GM19467 (cell line): ENCODE data around the gene STXBP3.
"Not testable (repeated sequence)": the region's sequence is repeated elsewhere in the genome, so short reads cannot be mapped to it uniquely, and the experiment has no call there.

Experiments used
- ATAC-seq: cut with Tn5 transposase; IDR thresholded peaks from one replicate; pipeline ENCODE4 v1.9.1; 2021; ENCODE audit warnings: mild to moderate bottlenecking, moderate library complexity; ENCODE audit not compliant: unreplicated experiment

Gene STXBP3

DNA sequence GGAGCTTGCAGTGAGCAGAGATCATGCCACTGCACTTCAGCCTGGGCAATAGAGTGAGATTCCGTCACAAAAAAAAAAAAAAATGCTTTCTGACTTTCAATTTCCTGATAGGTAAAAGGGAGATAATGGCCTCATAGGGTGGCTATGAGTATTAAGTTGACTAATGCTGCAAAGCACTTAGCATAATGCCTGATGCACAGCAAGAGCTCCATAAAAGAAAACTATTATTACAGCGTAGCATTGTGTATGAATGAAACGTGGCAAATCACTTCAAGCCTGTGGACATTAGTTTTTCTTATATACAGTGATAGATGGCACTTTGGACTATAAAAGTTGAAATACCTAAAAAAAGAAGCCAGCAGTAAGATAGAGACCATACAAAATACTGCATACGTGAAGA lies 17.0 kb upstream of the STXBP3 start:
- ATAC-seq, result no peak

DNA sequence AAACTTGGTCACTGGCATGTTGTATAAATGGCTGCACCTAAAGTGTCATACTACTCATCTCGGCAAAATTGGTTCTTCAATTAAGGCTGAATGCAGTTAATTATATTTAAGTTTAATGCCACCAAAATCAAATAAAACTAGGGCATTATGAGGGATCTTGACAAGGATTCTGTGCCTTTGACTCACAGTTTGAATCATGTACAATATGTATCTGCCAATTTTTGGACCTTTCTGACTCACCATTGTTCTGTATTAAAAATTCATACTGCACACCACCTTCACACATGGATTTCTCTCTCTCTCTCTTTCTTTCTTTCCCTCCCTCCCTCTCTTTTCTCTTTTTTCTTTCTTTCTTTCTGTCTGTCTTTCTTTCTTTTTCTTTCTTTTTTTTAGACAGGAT lies 14.1 kb upstream of the STXBP3 start:
- ATAC-seq, result no peak

DNA sequence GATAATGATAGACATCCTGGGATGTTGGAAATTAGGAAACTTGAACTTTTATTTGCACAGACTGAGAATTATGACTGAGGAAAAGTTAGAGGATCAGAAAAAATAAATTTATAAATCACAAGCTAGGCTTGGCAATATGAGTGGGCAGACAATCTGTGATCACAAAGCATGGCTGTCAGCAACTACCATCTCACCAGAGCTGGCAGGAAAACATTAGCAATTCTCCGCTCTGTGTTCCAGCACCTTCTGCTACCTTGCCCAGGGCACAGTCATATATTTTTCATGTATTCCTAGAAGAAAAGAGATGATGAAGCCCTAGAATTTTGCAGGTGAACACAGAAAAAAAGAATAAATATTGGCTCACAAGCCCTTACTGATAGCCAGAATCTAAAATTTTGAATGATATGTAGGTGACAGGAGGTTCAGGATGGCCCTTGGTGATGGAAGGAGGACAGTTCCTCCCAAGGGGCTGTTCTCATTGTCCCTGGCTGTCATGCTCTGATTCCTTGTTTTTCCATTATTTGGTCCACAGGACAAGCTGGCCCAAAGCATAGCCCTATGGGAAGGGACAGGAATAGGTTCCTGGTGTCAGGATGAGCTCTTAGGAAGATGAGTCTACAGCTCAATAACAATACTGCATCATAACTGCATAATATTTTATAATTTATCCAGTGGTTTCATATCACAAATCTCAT lies 12.2 kb upstream of the STXBP3 start:
- ATAC-seq, result no peak

DNA sequence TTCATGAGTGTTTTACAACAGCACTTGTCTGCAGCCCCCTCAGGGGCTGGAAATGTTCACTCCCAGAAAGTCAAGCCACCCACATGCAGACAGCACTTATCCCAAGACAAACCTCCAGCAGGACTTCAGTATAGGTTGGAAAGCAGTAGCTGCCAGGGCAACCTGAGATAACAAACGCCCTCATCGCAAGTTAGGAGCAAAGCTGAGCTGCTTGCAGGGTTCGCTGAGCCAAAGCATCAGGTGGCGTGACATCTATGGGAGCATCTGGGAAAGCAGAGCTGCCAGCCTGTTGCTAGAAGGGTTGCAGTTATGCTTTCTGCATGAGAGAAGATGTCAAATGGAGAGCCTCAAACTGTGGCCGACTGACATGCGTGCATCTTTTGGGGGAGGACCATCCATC lies 4.2 kb upstream of the STXBP3 start:
- no peak for ATAC-seq

DNA sequence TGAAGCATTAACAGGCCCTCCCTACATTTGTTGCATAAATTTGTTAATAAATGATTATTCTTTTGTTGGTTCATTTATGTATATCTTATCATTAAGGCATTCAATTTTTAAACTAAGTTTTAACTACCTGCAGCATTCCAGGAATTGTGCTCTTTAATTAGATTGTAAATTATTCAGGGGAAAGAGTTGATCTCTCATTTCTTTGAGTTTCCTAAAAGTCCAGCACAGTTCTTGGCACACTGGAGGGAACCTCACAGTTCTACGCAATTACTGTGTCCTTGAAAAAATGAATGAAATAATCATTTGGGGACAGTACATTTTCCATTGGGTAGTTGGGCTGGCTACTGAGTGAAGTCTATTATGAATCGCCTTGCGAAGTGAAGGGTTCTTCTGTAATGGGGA lies 493 bp upstream of the STXBP3 start:
- ATAC-seq, result no peak

DNA sequence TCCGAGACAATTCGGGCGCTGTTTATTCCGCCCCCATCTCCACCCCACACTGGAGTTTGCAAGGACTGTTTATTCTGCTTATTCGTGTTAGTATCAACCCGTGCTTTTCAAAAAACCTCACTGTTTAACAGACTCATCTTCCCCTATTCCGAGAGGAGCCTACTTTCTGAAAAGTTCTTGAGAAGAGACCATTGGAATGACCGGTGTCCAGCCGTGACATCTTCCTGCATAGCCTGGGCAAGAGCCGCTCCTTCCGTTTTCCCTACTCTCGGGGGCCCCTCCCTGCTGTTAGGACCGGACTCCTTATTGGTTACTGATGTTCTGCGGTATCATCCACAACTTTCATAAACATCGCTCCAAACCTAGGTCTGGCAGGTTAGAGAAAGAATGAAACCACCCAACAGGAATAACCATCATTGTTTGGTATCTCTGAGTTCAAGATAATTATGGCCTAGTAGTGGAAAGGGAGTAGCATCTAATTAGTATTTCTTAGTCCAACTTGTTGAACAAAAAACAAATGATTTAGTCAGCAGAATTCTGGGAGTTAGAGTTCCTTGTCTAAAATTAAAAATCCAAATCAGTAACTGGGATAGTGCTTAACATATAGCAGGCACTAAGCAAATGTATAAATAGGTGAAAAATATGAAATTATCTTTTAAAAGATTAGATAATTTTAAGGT lies 837 bp downstream of the STXBP3 start:
- peak; percentile 12 for ATAC-seq

DNA sequence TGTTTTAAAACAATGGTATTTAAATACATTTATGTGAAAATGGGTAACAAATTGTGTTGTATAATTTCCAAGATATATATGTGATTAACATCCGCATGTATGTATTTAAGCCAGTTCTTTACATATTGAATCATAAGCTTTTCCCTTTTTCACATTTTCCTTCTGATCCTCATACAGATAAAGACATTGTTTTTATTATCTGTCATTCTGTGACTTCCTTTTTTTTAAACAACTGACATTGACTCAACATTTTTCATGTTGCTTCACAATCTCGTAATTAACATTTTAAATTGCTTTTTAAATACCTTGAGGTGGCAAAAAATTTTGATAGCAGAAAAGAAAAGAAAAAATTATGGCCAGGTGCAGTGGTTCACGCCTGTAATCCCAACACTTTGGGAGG lies 1.4 kb downstream of the STXBP3 start:
- ATAC-seq, result no peak

DNA sequence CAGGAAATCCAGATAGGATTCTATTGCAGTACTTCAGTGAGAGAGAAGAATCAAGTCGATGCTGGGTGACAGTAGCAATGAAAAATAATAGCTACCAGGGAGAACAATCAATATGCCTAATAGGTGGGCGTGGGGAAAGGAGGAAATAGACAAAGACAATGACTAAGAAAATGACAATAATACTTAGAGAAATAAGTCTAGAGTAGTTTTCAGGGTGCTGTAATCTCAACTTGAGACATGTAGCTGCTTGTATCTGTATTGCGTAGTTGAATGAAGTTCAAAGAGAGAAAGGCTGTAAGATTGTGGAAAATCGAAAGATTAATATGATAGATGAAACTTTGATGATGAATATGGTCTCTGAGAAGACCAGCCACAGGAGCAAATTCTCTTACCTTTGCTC lies 2.6 kb downstream of the STXBP3 start:
- ATAC-seq, result no peak

DNA sequence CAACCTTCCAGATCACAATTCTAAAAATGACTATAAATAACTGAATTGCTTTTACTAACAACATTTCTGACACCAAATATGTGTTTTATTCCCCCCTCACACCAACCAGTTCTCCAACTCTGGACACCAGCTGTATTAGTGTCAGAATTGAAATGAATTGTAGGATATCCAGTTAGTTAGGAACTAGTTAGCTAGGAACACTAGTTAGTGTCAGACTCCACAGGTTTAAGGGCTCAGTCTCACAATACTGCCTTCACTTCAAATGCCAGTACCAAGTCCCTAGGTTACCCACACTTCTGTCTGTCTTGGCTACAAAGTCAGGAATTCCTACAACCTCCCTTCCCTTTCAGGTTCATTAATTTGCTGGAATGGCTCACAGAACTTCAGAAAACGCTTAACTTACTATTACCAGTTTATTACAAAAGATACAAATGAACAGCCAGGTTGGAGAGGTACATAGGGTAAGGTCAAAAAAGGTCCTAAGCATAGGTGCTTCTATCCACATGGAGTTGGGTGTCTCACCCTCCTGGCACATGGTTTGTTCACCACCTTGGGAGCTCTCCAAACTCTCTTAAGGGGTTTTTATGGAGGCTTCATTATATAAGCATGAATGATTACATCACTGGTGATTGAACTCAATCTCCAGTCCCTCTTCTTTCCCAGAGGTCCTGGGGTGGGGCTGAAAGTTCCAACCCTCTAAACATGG lies 4.2 kb downstream of the STXBP3 start:
- ATAC-seq, result no peak

DNA sequence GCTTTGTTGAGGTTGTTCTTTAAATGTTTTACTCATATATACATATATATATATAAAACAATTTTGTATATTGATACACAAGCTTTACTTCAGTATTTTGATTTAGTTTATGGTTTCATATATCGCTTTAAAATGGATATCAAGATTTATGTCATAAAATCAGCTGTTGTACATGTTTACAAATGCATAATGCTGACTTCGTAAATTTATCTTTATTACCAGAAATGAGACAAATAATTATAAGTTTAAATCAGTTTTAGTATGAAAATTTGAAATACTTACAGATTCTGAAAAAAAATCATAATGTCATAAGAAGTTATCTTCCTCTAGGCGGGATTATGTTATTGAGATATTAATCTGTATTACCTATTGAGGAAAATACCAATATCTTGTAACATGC lies 6.9 kb downstream of the STXBP3 start:
- no peak for ATAC-seq

DNA sequence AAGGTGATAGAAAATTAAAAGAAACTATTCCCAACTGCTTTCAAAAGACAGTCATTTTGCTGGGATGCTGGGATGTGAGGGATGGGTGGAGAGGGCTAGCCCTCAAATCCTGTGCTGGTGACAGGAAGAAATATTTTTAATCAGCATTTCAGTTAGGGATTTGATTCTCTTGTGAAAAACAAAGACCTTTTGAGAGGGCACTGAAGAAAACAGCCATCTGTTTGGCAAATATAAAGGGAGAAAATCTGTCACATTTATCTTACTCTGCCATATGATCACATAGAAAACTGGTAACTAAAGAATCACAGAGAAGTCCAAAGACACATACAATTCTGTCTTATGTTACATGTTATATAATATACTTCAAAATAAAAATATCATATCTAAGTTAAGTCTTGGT lies 12.3 kb downstream of the STXBP3 start:
- no peak for ATAC-seq

DNA sequence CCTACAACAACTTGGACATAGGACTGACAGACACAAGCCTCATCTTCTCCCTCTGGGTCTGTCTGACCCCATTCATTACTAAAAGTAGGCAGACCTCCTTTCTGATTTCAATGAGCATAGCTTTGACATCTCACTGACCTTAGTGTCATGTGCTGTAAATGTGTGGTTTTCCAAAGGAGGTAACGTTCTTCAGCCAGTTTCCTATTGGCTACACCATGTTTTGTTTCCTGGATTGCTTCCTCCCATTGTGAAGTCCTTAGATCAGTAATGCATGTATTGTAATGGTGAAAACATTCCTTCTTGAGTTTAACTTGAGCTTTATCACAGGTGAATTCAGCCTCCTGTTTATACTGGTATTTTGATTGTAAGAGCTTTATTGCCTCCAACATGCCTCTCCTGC lies 20.6 kb downstream of the STXBP3 start:
- ATAC-seq, result no peak

DNA sequence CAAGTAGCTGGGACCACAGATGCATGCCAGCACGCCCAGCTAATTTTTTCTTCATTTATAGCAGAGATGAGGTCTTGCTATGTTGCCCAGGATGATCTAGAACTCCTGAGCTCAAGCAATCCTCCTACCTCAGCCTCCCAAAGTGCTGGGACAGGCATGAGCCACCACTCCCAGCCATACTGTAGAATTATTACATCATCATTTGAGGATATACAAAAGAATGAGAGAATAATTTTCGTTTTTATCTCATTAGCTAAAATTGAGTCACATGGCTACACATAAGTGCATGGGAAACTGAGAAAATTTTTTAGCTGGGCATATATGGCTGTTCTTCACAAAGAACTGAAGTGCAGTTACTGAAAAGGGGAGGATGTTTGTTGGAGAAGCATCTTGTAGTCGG lies 21.2 kb downstream of the STXBP3 start:
- no peak for ATAC-seq

DNA sequence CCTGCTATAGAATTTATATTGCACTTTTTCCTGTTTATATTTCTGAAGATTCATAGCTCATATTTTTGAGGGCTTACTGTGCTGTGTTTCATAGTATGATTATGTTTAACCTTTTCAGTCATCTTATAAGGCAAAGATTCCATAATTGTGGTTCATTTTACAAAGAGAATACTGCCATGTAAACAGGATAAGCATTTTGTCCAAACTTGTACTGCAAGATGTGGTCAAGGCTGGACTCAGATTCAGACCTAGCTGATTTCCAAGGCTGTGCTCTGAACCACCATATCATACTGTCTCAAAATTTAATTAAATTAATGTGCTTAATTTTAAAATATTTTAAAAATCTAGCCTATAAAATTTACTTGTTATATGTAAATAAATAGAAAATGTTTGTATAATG lies 31.4 kb downstream of the STXBP3 start:
- ATAC-seq, result no peak

DNA sequence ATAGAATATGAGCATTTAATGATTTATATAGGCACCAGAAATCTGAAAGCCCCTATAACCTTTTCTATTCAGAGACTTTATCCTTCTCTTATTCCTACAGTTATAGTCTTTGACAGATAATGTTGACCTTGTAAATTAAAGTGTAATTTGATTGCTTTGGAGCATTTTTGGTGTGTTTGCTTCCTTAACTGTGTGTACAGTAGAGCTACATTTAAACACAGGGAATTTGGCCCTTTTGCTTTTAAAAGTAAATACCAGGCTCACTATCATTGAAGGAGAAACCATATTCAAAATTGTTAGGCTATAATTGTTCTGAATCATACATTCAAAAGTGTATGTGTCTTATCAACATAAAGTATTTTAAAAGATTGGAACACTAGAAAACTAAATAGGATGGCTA lies 33.0 kb downstream of the STXBP3 start:
- no peak for ATAC-seq

DNA sequence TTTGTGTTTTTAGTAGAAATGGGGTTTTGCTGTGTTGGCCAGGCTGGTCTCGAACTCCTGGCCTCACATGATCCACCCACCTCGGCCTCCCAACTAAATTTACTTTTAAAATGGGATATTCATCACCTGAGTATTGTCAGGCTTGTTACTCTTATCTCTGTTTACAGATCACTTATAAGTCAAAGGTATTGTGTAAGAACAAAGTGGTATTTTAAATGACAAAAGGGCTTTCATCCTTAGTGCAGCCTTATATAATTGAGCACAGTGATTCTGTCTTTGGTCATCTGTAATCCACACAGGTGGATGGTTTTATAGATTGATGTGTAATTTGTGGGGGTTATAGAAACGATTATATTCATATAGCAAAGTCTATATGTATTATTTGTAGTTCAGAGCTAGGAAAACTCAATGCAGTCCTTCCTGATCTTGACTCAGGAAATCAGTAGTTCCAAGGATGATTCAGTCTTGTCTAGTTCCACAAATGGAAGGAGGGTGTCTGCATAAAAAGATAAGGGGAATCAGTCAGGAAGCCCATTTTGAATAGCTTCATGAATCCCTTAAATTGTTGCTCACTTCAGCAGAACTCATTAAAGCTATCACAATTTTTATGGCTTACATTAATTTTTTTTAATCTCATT lies 34.6 kb downstream of the STXBP3 start:
- ATAC-seq, result no peak

DNA sequence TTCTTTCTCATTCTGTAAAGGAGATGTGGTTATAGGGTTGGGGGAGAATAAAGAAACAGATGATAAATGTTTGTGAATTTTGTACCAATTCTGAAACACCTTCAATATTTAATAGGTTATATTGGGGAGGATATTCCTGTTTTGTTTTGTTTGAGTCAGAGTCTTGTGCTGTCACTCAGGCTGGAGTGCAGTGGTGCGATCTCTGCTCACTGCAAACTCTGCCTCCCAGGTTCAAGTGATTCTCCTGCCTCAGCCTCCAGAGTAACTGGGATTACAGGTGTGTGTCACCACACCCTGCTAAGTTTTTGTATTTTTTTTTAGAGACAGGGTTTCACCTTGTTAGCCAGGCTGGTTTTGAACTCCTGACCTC lies 35.1 kb downstream of the STXBP3 start:
- not testable (repeated sequence) for ATAC-seq

DNA sequence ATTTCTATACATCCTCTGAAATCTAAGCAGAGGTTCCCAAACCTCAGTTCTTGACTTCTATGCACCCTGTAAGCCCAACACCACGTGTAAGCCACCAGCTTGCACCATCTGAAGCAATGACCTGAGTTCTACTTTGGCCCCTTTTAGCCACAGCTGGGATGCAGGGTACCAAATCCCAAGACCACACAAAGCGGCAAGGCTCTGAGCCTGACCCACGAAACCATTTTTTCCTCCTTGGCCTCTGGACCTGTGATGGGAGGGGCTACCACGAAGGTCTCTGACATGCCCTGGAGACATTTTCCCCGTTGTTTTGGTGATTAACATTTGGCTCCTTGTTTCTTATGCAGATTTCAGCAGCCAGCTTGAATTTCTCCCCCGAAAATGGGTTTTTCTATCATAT lies 38.8 kb downstream of the STXBP3 start:
- no peak for ATAC-seq

DNA sequence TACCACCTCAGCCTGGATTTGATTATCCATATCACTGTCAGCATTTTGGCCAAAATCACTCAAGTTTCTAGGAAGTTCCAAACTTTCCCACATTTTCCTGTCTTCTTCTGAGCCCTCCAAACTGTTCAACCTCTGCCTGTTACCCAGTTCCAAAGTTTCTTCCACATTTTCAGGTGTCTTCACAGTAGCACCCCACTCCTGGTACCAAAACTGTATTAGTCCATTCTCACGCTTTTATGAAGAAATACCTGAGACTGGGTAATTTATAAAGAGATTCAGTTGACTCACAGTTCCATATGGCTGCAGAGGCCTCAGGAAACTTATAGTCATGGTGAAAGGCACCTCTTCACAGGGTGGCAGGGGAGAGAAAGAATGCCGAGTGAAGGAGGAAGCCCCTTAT lies 39.4 kb downstream of the STXBP3 start:
- no peak for ATAC-seq

DNA sequence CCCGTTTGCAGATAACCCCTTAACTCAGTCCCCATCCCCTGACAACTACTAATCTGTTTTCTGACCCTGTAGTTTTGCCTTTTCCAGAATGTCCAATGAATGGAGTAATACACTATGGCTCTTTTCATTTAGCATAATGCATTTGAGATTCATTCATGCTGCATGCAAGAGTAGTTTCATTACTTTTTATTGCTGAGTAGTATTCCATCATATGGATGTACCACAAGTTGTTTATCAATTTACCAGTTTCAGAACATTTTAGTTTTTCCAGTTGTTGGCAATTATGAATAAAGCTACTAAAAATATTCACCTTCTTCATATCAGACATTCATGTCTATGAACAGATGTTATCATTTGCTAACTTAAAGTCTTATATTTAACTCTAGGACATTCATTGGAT lies 45.3 kb downstream of the STXBP3 start:
- no peak for ATAC-seq

DNA sequence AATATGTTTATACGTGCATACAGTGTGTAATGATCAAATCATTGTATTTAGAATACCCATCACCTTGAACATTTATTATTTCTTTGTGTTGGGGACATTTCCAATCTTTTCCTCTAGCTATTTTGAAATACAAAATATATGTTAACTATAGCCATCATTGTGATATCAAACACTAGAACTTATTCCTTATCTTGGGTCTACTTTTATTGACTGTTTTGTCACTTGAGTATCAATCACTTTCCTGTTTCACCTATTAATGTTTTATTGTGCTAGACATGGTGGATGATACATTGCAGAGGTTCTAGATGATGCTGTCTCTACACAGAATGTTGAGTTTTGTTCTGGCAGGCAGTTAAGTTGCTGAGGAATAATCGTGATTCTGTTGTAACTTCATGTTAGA lies 45.9 kb downstream of the STXBP3 start:
- no peak for ATAC-seq

DNA sequence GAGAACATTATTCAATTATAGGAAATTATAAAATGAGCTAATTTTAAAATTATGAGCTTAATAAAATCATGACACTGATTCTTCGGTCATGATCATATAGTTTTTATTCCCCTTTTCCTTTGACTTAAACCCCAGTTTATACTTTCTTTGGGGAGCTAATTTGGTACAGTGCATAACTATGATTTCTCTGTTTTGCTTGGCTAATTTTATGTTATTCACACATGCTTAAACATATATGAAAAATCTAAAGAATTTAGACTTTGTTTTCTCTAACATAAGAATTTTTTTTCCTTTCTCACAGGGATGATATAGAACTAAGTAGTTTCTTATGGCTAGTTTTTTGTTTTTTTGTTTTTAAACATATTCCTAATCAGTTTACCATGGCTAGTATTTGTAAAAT lies 52.5 kb downstream of the STXBP3 start:
- no peak for ATAC-seq
